Hematopoietic multipotent progenitor cell treated with erythropoietin and hydrocortisone succinate and interleukin-3 and kit ligand, for 6 days (in vitro differentiated cells): ENCODE data around the gene CNIH3.

Experiments
- DNase-seq: peaks from one replicate; pipeline ENCODE4 v3.0.0-alpha.2; 2015

Gene CNIH3

GRCh38 chr1:224749916-224750315 lies 133.8 kb downstream of the CNIH3 start:
- no peak for DNase-seq

GRCh38 chr1:224751624-224752311 lies 135.7 kb downstream of the CNIH3 start:
- DNase-seq: no peak

DNA sequence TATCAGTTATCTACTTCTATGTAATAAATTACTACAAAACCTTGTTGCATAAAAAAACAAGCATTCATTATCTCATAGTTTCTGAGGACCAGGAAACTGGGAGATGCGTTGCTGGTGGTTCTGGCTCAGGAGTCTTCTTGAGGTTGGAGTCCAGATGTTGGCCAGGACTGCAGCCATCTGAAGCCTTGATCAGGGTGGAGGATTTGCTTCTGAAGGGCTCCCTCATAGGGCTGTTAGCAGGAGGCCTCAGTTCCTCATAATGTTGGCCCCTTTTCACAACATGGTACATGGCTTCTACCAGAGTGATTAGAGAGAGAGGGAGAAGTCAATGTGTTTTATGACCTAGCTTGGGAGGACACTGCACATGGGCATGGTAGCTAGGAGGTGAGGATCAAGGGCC lies 137.4 kb downstream of the CNIH3 start:
- no peak for DNase-seq

- DNase-seq: no peak
Observed at GRCh38 chr1:224755586-224755985, 139.5 kb downstream of the CNIH3 start.

DNA sequence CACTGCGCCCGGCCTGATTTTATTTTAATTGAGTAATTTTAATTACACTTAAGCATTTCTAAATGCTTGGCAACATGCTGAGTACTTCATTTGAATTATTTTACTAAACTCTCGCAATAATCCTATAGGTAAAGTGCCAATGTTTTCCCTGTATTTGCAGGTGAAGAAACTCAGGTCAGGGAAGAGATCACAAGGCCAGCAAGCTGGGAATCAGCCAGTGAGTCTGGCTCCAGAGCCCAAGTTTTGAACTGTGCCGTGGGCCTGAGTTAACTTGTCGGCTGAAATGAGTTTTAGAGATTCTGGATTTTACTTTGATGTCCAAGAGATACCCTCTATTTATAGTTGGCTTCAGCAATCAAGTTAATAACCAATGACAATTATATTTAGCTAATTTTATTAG lies 141.4 kb downstream of the CNIH3 start:
- DNase-seq: no peak

GRCh38 chr1:224759135-224759534 lies 143.0 kb downstream of the CNIH3 start:
- no peak for DNase-seq

DNA sequence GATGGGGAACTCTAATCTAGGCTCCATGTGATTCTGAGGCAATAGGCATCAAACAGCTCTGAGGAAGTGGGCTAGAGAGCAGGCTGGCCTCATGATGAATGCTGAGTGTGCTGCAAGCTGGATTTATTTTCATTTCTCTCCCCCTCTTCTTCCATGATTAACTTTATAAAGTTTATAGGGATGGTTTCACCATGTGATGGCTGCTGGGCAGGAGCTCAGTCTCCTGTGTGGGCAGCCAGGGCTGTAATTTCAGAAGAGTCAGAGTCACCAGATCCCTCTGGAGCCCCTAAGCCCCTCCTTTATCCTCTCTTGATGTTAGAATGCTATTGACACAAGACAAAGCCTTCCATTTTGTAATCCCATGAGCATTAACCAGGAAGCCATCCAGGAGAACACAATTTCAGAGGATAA lies 143.6 kb downstream of the CNIH3 start:
- no peak for DNase-seq

- no peak for DNase-seq
Observed at GRCh38 chr1:224760163-224760562, 144.0 kb downstream of the CNIH3 start.

- no peak for DNase-seq
Observed at GRCh38 chr1:224761245-224761644, 145.1 kb downstream of the CNIH3 start.

- no peak for DNase-seq
Observed at GRCh38 chr1:224762046-224762445, 145.9 kb downstream of the CNIH3 start.

DNA sequence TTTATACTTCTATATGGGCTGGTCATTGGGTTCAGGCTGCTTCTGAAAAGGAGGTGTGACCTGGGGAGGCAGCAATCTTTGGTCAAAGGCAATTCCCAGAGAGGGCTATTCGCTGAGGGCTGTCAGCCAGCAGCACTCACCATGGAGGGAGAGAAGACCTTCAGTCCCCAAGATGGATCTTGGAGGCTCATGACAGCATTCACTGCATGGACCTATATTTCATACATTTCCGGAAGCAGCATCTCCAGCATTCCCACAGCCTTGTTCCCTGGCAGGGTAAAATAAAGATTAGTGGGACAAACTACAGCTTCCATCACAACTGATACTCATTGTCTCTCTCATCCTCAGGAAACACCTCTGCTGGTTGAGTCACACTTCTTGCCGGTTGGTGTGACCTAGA lies 146.6 kb downstream of the CNIH3 start:
- DNase-seq: no peak

DNA sequence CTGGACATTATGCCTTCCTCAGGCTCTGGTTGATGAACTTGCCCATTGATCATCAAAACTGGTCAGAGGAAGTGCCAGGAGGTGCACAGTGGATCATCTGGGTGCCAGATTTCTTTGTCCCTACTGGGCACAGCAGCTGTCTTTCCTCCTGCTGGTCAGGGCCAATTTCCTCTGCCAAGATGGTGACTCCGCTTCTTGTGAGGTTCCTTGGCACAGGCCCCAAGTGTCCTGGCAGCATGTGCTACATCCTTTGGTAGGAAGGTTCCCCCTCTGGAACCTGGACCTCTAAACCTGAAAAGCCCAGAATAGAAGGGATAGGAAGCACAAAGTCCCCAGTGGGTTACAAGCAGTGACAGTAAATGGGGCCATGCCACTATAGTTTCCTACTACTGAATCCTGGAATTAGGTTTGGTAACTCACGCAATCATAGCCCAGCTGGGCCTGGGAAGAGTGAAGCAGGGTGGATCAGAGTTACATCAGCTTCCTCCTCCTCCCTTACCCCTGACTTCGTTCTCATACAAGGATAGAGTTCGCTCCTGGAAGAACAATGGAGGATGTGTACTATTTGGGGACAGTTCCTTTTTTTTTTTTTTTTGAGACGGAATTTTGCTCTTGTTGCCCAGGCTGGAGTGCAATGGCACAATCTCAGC lies 147.1 kb downstream of the CNIH3 start:
- no peak for DNase-seq

- DNase-seq: no peak
Observed at GRCh38 chr1:224766266-224766665, 150.1 kb downstream of the CNIH3 start.

DNA sequence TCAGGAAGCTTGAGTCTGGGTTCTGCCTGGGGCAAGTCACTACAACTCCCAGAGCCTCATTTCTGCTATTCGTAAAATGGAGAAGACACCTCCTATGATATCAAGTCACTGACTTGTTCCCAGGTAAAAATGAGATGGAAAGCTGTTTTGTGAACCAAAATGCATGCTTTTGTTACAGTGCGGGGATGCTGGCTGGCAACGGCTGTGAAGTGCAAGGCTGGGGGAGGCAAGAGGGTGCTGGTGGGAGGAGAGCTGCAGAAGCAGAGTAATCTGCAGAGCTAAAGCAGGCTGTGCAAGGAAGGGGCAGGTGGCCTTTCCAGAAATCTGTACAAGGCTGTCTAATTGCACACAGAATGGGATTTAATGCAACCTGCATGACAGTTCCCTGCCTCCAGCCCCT lies 150.9 kb downstream of the CNIH3 start:
- DNase-seq: no peak

GRCh38 chr1:224767676-224768075 lies 151.6 kb downstream of the CNIH3 start:
- DNase-seq: no peak

DNA sequence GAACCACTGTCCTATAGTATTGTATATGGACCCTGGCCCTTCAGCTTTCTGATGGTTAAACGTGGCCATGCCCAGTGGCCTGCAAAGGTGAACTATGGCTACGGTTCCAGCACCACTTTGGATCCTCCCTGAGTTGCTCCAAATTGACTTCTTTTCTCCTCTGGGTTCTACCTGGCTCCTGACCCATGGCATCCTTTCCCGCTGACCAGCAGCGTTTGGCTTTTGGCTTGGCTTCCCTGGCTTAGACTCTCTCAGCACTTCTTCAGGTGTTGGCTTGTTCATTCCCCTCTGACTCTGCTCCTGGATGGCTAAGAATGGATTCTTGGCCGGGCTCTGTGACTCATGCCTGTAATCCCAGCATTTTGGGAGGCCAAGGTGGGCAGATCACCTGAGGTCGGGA lies 152.9 kb downstream of the CNIH3 start:
- no peak for DNase-seq

- no peak for DNase-seq
Observed at GRCh38 chr1:224769452-224770335, 153.6 kb downstream of the CNIH3 start.

DNA sequence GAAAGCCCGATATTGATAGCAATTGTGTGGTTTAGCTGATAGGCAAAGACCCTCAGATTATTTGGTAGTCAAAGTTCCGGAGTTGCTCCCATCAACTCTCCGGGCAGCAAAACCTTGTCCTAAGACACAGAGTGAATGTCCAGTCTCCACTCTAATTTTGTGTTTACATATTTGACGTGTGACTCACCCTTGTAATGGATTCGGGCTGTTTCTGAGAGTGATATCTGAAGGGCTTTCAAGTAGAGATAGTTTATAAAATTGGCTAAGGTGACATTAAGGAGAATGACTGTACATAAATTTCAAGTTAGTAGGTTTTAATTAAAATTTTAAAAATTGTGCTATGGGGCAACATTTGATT lies 154.2 kb downstream of the CNIH3 start:
- DNase-seq: no peak

GRCh38 chr1:224773646-224774045 lies 157.5 kb downstream of the CNIH3 start:
- no peak for DNase-seq

GRCh38 chr1:224774378-224774777 lies 158.3 kb downstream of the CNIH3 start:
- no peak for DNase-seq

DNA sequence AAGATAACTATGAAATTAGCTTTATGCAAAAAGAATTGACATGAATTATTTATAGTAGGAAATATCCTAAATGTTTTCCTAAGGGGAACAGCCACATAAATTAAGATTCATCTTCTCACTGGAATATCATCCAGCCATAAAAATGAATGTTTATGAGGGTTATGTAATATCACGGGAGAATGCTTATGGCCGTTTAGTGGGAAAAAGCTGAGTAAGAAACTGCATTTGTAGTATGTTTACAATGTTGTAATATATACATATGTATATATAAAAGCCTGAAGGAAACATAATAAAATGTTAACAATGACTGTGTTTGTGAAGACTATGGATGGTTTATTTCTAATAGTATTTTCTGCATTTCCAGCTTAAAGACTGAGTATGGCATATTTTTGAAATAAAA lies 161.1 kb downstream of the CNIH3 start:
- no peak for DNase-seq

DNA sequence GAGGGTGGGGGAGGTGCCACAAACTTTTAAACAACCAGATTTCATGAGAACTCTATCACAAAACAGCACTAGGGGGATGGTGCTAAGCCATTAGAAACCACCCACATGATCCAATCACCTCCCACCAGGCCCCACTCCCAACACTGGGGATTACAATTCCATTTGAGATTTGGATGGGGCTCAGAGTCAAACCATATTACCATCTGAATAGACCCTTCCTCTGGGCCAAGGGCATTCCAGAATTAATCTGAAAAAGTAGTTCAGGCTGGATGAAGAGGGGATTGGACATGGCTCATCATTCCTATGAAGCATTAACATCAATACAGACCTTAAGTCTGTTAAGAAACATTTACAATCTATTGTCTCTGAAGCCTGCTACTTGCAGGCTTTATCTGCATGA lies 163.4 kb downstream of the CNIH3 start:
- no peak for DNase-seq

GRCh38 chr1:224780736-224781135 lies 164.6 kb downstream of the CNIH3 start:
- no peak for DNase-seq

DNA sequence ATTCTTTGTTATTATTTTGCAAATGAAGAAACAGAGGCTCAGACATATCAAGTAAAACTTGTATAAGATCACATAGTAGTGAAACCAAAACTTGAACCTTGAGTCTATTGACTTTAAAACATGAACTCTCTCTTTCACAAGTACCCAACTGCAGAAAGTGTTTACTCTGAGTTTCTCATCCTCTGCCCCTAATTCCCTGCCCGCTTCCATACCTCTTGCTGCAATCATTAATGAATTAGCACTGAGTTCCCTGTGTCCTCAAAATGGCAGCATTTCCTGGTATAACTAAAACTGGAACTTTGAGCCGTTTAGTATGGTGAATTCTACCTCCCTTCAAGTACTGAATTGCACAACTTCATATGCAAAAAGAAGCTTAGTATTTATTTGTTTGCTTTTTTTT lies 165.7 kb downstream of the CNIH3 start:
- no peak for DNase-seq
